ENCODE data around the gene MC1R.
"Not testable (repeated sequence)": the region's sequence is repeated elsewhere in the genome, so short reads cannot be mapped to it uniquely, and the experiment has no call there.

Gene MC1R
- 2.8 to 6.2 reads per million in 2 experiments for total RNA-seq

- no peak for DNase-seq (ENCODE audit: low read depth)
These were observed at the start of gene MC1R for GRCh38 chr16:89918453-89919347. TSS of gene MC1R (plus strand) at chr16:89918862. CDS start at chr16:89919259, 397 bp downstream.

GRCh38 chr16:89869911-89870310 is 48.8 kb upstream of the MC1R start:
- no peak for DNase-seq (ENCODE audit: low read depth)

GRCh38 chr16:89870440-89870839 is 48.2 kb upstream of the MC1R start:
- no peak for DNase-seq (ENCODE audit: low read depth)

GRCh38 chr16:89871895-89872294 is 46.8 kb upstream of the MC1R start:
- no peak for DNase-seq (ENCODE audit: low read depth)

- DNase-seq (ENCODE audit: low read depth): peak; percentile 83
These were observed 45.3 kb upstream of the MC1R start, which contains the start of gene TCF25 for GRCh38 chr16:89873109-89873971. TSS of gene TCF25 (plus strand) at chr16:89873592. CDS start at chr16:89873668, 76 bp downstream.

GRCh38 chr16:89873972-89874689 is 44.5 kb upstream of the MC1R start:
- DNase-seq (ENCODE audit: low read depth): peak; percentile 91

GRCh38 chr16:89879123-89879522 is 39.5 kb upstream of the MC1R start:
- DNase-seq (ENCODE audit: low read depth): not testable (repeated sequence)

GRCh38 chr16:89880477-89881367 is 37.9 kb upstream of the MC1R start:
- no peak for DNase-seq (ENCODE audit: low read depth)

GRCh38 chr16:89881368-89881730 is 37.3 kb upstream of the MC1R start:
- no peak for DNase-seq (ENCODE audit: low read depth)

- no peak for DNase-seq (ENCODE audit: low read depth)
These were observed 35.2 kb upstream of the MC1R start for GRCh38 chr16:89883346-89884040.

- DNase-seq (ENCODE audit: low read depth): no peak
These were observed 34.6 kb upstream of the MC1R start for GRCh38 chr16:89884041-89884421.

- DNase-seq (ENCODE audit: low read depth): no peak
These were observed 31.4 kb upstream of the MC1R start for GRCh38 chr16:89887243-89887642.

GRCh38 chr16:89890200-89890599 is 28.5 kb upstream of the MC1R start:
- DNase-seq (ENCODE audit: low read depth): no peak

- no peak for DNase-seq (ENCODE audit: low read depth)
These were observed 27.6 kb upstream of the MC1R start for GRCh38 chr16:89890886-89891657.

GRCh38 chr16:89892055-89892630 is 26.5 kb upstream of the MC1R start:
- DNase-seq (ENCODE audit: low read depth): no peak

- no peak for DNase-seq (ENCODE audit: low read depth)
These were observed 26.0 kb upstream of the MC1R start for GRCh38 chr16:89892635-89893034.

GRCh38 chr16:89893642-89894548 is 24.8 kb upstream of the MC1R start:
- no peak for DNase-seq (ENCODE audit: low read depth)

Measured in T follicular helper cell (primary cell).